ENCODE data around the gene FBXO15.

DNA sequence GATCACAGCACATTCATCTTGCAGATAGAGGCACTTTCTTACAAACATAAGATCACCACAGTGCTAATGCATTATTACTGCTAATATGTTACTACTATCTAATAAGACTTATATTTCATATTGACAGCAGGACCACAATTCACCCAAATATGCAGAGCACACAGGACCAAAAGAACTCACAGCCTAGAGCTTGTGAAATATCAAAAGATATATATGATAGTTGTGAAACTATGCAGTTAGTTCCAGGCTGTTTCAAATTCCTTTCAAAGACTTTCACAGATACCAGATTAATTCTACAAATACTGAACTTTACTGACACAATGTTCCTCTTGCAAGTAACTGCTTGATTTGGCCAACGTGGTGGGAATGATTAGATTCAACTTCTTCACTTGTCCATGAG lies 23.0 kb downstream of the FBXO15 start:
- no peak for TF ChIP-seq YY1 (IDR thresholded peaks at IDR 0.05; ENCODE audit: low read depth)
- TF ChIP-seq, protein P1, sequence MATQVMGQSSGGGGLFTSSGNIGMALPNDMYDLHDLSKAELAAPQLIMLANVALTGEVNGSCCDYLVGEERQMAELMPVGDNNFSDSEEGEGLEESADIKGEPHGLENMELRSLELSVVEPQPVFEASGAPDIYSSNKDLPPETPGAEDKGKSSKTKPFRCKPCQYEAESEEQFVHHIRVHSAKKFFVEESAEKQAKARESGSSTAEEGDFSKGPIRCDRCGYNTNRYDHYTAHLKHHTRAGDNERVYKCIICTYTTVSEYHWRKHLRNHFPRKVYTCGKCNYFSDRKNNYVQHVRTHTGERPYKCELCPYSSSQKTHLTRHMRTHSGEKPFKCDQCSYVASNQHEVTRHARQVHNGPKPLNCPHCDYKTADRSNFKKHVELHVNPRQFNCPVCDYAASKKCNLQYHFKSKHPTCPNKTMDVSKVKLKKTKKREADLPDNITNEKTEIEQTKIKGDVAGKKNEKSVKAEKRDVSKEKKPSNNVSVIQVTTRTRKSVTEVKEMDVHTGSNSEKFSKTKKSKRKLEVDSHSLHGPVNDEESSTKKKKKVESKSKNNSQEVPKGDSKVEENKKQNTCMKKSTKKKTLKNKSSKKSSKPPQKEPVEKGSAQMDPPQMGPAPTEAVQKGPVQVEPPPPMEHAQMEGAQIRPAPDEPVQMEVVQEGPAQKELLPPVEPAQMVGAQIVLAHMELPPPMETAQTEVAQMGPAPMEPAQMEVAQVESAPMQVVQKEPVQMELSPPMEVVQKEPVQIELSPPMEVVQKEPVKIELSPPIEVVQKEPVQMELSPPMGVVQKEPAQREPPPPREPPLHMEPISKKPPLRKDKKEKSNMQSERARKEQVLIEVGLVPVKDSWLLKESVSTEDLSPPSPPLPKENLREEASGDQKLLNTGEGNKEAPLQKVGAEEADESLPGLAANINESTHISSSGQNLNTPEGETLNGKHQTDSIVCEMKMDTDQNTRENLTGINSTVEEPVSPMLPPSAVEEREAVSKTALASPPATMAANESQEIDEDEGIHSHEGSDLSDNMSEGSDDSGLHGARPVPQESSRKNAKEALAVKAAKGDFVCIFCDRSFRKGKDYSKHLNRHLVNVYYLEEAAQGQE (IDR thresholded peaks at IDR 0.05; ENCODE audit: low read depth): no peak
- TF ChIP-seq RAD21 (IDR thresholded peaks at IDR 0.05; ENCODE audit: low read depth): no peak
- no peak for TF ChIP-seq TCF12 (IDR thresholded peaks at IDR 0.05; ENCODE audit: low read depth)
- TF ChIP-seq NFIC (IDR thresholded peaks at IDR 0.05): no peak
- no peak for TF ChIP-seq FOXM1 (IDR thresholded peaks at IDR 0.05; ENCODE audit: borderline replicate concordance, low read depth)
- no peak for TF ChIP-seq TAF1 (IDR thresholded peaks at IDR 0.05; ENCODE audit: low read depth)
- TF ChIP-seq EP300 (IDR thresholded peaks at IDR 0.05; ENCODE audit: borderline replicate concordance): no peak
- TF ChIP-seq, protein P2, sequence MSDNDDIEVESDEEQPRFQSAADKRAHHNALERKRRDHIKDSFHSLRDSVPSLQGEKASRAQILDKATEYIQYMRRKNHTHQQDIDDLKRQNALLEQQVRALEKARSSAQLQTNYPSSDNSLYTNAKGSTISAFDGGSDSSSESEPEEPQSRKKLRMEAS (IDR thresholded peaks at IDR 0.05): no peak
